AG04449 (cell line): Measurements from ENCODE around the gene CADM3.

ENCODE experiments used
- CTCF ChIA-PET: fragments of 350-600 bp; formaldehyde crosslinking; extraction: SDS; loops from one replicate; lab custom pipeline; 2021; ENCODE audit warnings: antibody characterized with exemption; lab: Yijun Ruan, JAX
- POLR2A ChIA-PET: fragments of 400-600, 350-600 bp; formaldehyde crosslinking; extraction: SDS; loops from one replicate; lab custom pipeline; 2020; ENCODE audit warnings: antibody characterized with exemption, inconsistent platforms; lab: Yijun Ruan, JAX
- DNase-seq: peaks from one replicate; pipeline ENCODE4 v3.0.0-alpha.2; 2010; ENCODE audit warnings: low read depth, low spot score
- H3K4me3 ChIP-seq: 2 replicates; pipeline ENCODE4 v1.5.1; 2011; ENCODE audit warnings: low read depth, mild to moderate bottlenecking, control low read depth, low read length
- TF ChIP-seq, protein P1 (sequence below): IDR thresholded peaks from one replicate; pipeline ENCODE4 v1.5.1; 2011; ENCODE audit warnings: mild to moderate bottlenecking, moderate library complexity, low read length, control low read depth, inconsistent platforms; ENCODE audit not compliant: insufficient read depth; ENCODE audit errors: missing control alignments

The CADM3 gene

DNA sequence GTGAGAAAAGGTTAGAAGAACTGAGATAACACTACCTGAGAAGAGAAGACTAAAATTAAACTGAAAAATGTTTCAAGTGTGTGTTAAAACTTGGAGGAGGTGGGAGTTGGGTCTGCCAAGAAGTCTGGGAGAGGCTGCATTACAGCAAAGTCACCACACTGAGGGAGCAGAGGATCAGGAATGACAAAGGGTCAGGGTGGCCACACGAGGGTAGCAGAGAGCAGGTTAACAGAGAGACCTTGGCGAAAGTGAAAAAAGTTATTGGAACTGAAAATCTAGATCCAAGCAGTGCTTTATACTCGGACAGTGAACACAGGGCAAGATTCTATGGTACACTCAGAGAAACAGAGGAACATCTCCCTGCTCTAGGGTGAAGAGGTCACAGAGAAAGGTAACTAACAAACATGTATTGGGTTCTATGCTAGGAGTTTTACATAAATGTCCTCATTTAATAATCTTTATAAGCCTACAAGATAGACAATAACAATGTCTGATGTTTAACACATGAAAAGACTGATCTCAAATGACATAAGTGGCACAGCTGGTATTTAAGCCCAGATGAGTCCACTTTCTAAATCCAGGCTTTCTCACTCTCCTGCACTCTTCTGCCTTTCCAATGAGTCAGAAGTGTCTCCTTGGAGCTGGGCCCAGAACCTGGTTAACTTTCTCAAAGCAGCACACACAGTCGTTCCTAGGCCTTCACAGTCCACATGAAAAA is 10.3 kb upstream of the CADM3 start:
- peak overlapping the region; percentile 28; the same call in 1 of the 2 replicates for H3K4me3 ChIP-seq
- peak; percentile 63 for DNase-seq
- TF ChIP-seq, protein P1, sequence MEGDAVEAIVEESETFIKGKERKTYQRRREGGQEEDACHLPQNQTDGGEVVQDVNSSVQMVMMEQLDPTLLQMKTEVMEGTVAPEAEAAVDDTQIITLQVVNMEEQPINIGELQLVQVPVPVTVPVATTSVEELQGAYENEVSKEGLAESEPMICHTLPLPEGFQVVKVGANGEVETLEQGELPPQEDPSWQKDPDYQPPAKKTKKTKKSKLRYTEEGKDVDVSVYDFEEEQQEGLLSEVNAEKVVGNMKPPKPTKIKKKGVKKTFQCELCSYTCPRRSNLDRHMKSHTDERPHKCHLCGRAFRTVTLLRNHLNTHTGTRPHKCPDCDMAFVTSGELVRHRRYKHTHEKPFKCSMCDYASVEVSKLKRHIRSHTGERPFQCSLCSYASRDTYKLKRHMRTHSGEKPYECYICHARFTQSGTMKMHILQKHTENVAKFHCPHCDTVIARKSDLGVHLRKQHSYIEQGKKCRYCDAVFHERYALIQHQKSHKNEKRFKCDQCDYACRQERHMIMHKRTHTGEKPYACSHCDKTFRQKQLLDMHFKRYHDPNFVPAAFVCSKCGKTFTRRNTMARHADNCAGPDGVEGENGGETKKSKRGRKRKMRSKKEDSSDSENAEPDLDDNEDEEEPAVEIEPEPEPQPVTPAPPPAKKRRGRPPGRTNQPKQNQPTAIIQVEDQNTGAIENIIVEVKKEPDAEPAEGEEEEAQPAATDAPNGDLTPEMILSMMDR = peak; percentile 96
- CTCF ChIA-PET = interaction anchor here (0.6 to 7.6 kb wide), 26 partner anchors 8 to 847 kb away, joined by 3 to 156 read pairs (median 4); partner anchors contain the start of genes ACKR1 and DUSP23
- POLR2A ChIA-PET = no interaction called here

DNA sequence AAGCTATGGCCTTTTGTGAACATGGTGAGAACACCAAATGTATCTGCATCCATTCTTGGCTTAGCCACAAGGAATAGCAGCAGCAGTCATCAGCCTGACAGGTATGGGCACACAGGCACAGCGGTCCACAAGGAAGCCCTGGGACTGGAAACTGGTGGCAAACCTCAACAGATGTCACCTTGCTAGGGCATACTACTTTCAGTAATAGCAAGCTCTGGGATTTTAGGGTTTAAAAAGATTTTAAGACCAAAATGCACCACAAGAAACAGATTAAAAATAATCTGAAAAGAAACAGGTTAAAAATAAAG is 9.7 kb upstream of the CADM3 start:
- TF ChIP-seq, protein P1 = no peak
- no peak for DNase-seq
- CTCF ChIA-PET = interaction anchor here (0.7 to 7.6 kb wide), 15 partner anchors 9 to 845 kb away, joined by 3 to 156 read pairs (median 6); partner anchors contain the start of gene ACKR1
- POLR2A ChIA-PET = no interaction called here
- no peak overlapping the region for H3K4me3 ChIP-seq

DNA sequence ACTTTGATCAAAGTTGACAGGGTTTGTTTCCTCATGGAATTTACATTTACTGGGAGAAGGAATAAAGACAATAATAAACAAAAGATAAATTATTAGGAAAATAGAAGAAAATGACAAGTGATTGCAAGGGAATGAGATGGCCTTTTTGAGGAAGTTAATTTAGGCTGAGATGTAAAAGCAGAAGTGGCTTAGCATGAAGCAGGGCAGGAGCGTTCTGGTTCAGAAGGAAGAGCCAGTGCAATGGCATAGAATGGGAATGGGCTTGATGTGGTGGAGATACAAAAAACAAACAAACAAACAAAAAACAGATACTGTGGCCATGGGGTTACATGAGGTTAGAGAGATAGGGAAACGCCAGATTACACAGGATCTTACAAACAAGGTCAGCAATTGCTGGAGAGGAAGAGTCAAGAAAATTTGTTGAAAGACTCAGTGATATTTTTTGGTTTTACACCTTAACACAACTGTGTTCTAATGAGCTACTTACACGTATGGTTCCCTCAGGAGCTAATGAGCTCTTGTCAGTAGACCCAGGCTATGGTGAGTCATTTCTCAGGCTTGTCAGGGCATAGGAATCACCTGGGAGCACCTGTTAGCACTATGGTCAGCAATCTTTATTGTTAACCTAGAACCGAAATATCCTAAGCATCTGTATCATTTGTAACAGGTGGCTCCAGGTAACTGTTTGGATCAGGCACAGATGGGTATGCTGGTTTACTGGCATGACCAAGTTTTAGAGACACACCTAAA is 8.7 kb upstream of the CADM3 start:
- ChIA-PET CTCF (interaction anchor here (2.2 to 7.6 kb wide), 6 partner anchors 34 to 729 kb away, joined by 8 to 156 read pairs (median 40); no protein-coding TSS in a partner anchor), POLR2A (no interaction called here)
- DNase-seq = no peak
- no peak overlapping the region for H3K4me3 ChIP-seq
- TF ChIP-seq, protein P1 = no peak

DNA sequence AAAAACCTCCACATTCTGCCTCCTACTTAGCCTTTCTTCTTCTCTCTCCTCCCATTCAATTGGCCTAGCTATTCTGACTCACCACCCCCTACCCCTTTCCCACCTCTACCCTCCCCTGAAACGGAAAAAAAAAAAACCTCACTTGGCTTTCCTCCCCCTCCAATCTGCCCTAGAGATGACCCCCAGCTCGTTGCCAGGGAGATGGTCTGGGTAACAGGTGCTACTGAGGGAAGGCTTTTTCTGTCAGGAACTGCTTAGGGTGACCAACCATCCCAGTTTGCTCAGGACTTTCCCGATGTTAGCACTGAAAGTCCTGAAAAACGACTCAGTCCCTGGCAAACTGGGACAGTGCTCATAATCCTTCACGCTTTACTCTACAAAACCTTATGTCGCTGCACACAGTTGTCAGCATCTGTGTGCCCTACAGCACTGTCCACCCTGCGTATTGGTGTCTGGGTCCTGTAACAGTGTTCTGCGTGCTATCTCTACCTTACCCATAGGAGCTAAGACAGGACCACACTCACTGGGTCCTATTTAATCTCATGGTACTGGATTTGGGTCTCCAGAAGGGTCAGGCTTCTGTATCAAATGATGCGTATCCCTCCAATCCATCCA is 7.7 kb upstream of the CADM3 start:
- DNase-seq = no peak
- POLR2A ChIA-PET = no interaction called here
- no peak overlapping the region for H3K4me3 ChIP-seq
- CTCF ChIA-PET = interaction anchor here (4.3 to 7.6 kb wide), 3 partner anchors 33 to 728 kb away, joined by 59 to 156 read pairs (median 104); no protein-coding TSS in a partner anchor
- TF ChIP-seq, protein P1 = no peak

DNA sequence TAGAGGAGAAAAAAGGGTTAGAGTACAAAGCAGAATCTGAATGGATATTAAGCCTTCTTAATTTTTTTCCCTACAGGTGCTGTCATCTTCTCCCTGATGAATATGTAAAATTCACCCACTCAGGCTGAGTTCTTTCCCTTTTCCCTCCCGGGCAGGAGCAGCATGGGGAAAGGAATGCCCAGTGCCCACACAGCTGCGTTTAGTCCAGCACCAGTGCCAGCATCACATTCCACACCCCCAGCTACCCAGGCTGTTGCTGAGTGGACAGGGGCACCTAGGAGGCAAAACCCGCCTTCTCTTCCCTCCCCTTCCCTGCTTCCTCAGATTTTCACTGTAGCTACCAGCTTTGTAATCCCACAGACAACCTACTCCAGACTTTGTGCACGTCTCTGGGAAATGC is 3.4 kb upstream of the CADM3 start:
- POLR2A ChIA-PET = no interaction called here
- no peak overlapping the region for H3K4me3 ChIP-seq
- TF ChIP-seq, protein P1 = no peak
- DNase-seq = no peak
- CTCF ChIA-PET = interaction anchor here (1.0 to 1.3 kb wide), 3 partner anchors 24 to 30 kb away, joined by 3 to 4 read pairs (median 4); no protein-coding TSS in a partner anchor
